Left ventricle myocardium inferior (tissue), 1 donor: ENCODE data around the gene GALR1. TPM values are rescaled to one million over a fixed set of nuclear protein-coding genes. Genes with fewer than 3 reads are reported as not detected.

ENCODE experiments used
- DNase-seq: peaks from one replicate; pipeline ENCODE4 v3.0.0-alpha.2; 2020
- H3K27ac ChIP-seq: fragments of 200-600 bp; replicated peaks from 2 replicates; pipeline ENCODE4 v1.8.0; 2021
- H3K27me3 ChIP-seq: fragments of 200-600 bp; 2 replicates; pipeline ENCODE4 v1.8.0; 2021; ENCODE audit warnings: low read depth
- H3K36me3 ChIP-seq: fragments of 200-600 bp; 2 replicates; pipeline ENCODE4 v1.8.0; 2021
- H3K4me1 ChIP-seq: fragments of 200-600 bp; 2 replicates; pipeline ENCODE4 v1.8.0; 2021
- H3K4me3 ChIP-seq: fragments of 200-600 bp; 2 replicates; pipeline ENCODE4 v1.8.0; 2021; ENCODE audit warnings: mild to moderate bottlenecking, moderate library complexity
- H3K9me3 ChIP-seq: fragments of 200-600 bp; replicated peaks from 2 replicates; pipeline ENCODE4 v1.8.0; 2021
- CTCF ChIP-seq: fragments of 200-600 bp; IDR thresholded peaks from 2 replicates; pipeline ENCODE4 v1.8.0; 2021; ENCODE audit warnings: antibody characterized with exemption, mild to moderate bottlenecking, borderline replicate concordance
- intact Hi-C: fragments of 100-400 bp; cut with micrococcal nuclease; formaldehyde crosslinking; loops from one replicate; pipeline ENCODE4 v1.11.0; 2022
- total RNA-seq: library from RNA; stranded (reverse); fragmentation: NEBNext Ultra II Directional; extraction: Animal tissue kit (Norgen Biotek cat#: 25700); gene quantifications from one replicate; pipeline ENCODE4 v1.2.1, GENCODE V29; 2021
- donor health status: DM: no; HTN: yes; CAD: no; lungs with severe emphysema.

GALR1 gene
- total RNA-seq, 1 donor from 2014 or later: 0.05 TPM

GRCh38 chr18:77314952-77315351 lies 65.3 kb downstream of the GALR1 start:
- H3K9me3 ChIP-seq: no peaks in the 10 kb centered on the region
- peaks cover 15% of the 10 kb centered on the region for H3K27me3 ChIP-seq
- no peak for TF ChIP-seq CTCF
- no peaks in the 10 kb centered on the region for H3K36me3 ChIP-seq
- no peak overlapping the region for H3K4me3 ChIP-seq
- DNase-seq: no peak
- intact Hi-C loops: no loop called here
- H3K4me1 ChIP-seq: no peaks in the 10 kb centered on the region
- no peak overlapping the region for H3K27ac ChIP-seq

GRCh38 chr18:77316008-77316407 lies 66.4 kb downstream of the GALR1 start:
- intact Hi-C loops: no loop called here
- no peaks in the 10 kb centered on the region for H3K9me3 ChIP-seq
- no peaks in the 10 kb centered on the region for H3K36me3 ChIP-seq
- no peak overlapping the region for H3K4me3 ChIP-seq
- DNase-seq: no peak
- H3K27me3 ChIP-seq: peaks cover 15% of the 10 kb centered on the region
- TF ChIP-seq CTCF: no peak
- peaks cover 7% of the 10 kb centered on the region for H3K4me1 ChIP-seq
- no peak overlapping the region for H3K27ac ChIP-seq

DNA sequence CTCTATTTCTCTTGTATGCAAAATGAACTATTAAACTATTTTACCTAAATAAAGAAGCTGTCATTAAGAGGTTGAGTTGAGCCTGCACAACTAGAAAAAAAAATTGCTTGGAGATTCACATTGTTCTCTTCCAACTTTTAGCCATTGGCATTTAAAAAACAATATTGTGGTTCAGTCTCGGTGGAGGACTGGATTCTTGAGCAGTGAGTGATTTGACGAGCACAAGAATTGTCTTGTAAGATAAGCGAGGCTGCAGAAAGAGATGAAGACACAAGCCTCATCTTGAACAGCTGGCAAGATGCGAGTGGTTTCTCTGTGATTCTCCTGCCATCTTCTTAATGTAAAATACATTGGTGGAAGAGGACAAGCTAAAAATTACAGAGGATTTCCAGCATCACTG lies 67.0 kb downstream of the GALR1 start:
- Histone ChIP-seq H3K4me3 (no peak overlapping the region), H3K4me1 (peaks cover 9% of the 10 kb centered on the region), H3K27me3 (peaks cover 15% of the 10 kb centered on the region), H3K9me3 (no peaks in the 10 kb centered on the region), H3K36me3 (no peaks in the 10 kb centered on the region), H3K27ac (no peak overlapping the region)
- intact Hi-C loops: no loop called here
- no peak for TF ChIP-seq CTCF
- no peak for DNase-seq

- no peaks in the 10 kb centered on the region for H3K9me3 ChIP-seq
- no peak for DNase-seq
- no peak overlapping the region for H3K27ac ChIP-seq
- peaks cover 15% of the 10 kb centered on the region for H3K27me3 ChIP-seq
- no peak overlapping the region for H3K4me3 ChIP-seq
- H3K4me1 ChIP-seq: peaks cover 18% of the 10 kb centered on the region
- TF ChIP-seq CTCF: no peak
- intact Hi-C loops: no loop called here
- no peaks in the 10 kb centered on the region for H3K36me3 ChIP-seq
These were observed 71.4 kb downstream of the GALR1 start for GRCh38 chr18:77320971-77321559.

GRCh38 chr18:77321823-77322805 lies 72.5 kb downstream of the GALR1 start:
- intact Hi-C loops: no loop called here
- DNase-seq: no peak
- no peaks in the 10 kb centered on the region for H3K36me3 ChIP-seq
- H3K4me3 ChIP-seq: no peak overlapping the region
- TF ChIP-seq CTCF: no peak
- H3K27me3 ChIP-seq: peaks cover 15% of the 10 kb centered on the region
- no peak overlapping the region for H3K27ac ChIP-seq
- H3K4me1 ChIP-seq: peaks cover 18% of the 10 kb centered on the region
- peaks cover 5% of the 10 kb centered on the region for H3K9me3 ChIP-seq
